Activated T-helper 17 cell treated with anti-CD3 and anti-CD28 coated beads, Interleukin-2, amount 50 U/mL, for 72 hours (primary cell): ENCODE data around the gene RALB. TPM values are rescaled to one million over a fixed set of nuclear protein-coding genes. Genes with fewer than 3 reads are reported as not detected.
"Not testable (repeated sequence)": the region's sequence is repeated elsewhere in the genome, so short reads cannot be mapped to it uniquely, and the experiment has no call there.

ENCODE experiments used
- ATAC-seq: fragments of 150-1000 bp; cut with Tn5 transposase; replicated peaks from 2 replicates; pipeline ENCODE4 v1.10.0; 2021; ENCODE audit warnings: mild to moderate bottlenecking, moderate library complexity
- H3K27ac Mint-ChIP-seq: one replicate; pipeline ENCODE4 v1.8.0; 2022; ENCODE audit warnings: mixed read lengths
- H3K27me3 Mint-ChIP-seq: one replicate; pipeline ENCODE4 v1.8.0; 2022; ENCODE audit warnings: mixed read lengths
- H3K36me3 Mint-ChIP-seq: one replicate; pipeline ENCODE4 v1.8.0; 2022; ENCODE audit warnings: low read depth, mild to moderate bottlenecking, mixed read lengths
- H3K4me1 Mint-ChIP-seq: one replicate; pipeline ENCODE4 v1.8.0; 2022; ENCODE audit warnings: mixed read lengths
- H3K4me3 Mint-ChIP-seq: one replicate; pipeline ENCODE4 v1.8.0; 2022; ENCODE audit warnings: mild to moderate bottlenecking, mixed read lengths
- H3K9me3 Mint-ChIP-seq: one replicate; pipeline ENCODE4 v1.8.0; 2022; ENCODE audit warnings: mixed read lengths
- total RNA-seq, 2 donors: library from RNA; stranded (reverse); gene quantifications; one replicate each; pipeline ENCODE4 v1.2.3, GENCODE V29; 2022

RALB gene
- total RNA-seq, 2 donors from 2014 or later: 77.4 to 91.9 TPM

DNA sequence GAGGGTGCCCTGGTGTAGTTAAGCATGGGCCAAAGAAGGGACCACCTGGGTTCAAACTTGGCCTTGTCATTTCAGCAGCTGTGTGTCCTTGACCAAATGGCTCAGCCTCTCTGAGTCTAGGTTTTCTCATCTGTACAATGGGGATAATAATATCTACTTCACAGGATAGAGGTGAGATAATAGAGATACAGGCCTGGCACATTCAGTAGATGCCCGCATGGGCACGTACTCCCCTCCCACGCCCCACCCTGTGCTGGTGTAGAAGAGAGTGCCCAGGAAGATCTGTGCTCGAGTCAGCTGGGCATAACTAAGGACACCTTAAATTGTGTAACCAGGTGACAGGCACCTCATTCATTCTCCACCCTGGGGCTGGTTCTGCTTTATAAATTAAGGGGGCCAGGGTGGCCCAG lies 21.1 kb upstream of the RALB start:
- H3K4me1 Mint-ChIP-seq: peaks cover 24% of the 10 kb centered on the region
- H3K27ac Mint-ChIP-seq: peak overlapping the region; percentile 93
- no peaks in the 10 kb centered on the region for H3K27me3 Mint-ChIP-seq
- H3K9me3 Mint-ChIP-seq: no peaks in the 10 kb centered on the region
- peaks cover 27% of the 10 kb centered on the region for H3K36me3 Mint-ChIP-seq
- peak overlapping the region; percentile 85 for H3K4me3 Mint-ChIP-seq
- ATAC-seq: peak; percentile 47

GRCh38 chr2:120231974-120232635 lies 20.5 kb upstream of the RALB start:
- Mint-ChIP-seq H3K4me3 (peak overlapping the region; percentile 85), H3K9me3 (no peaks in the 10 kb centered on the region), H3K36me3 (peaks cover 27% of the 10 kb centered on the region), H3K27me3 (no peaks in the 10 kb centered on the region), H3K27ac (peak overlapping the region; percentile 93), H3K4me1 (peaks cover 23% of the 10 kb centered on the region)
- ATAC-seq: peak; percentile 88

- no peak for ATAC-seq
- Mint-ChIP-seq H3K4me3 (peak overlapping the region; percentile 85), H3K4me1 (peaks cover 18% of the 10 kb centered on the region), H3K27ac (peak overlapping the region; percentile 93), H3K27me3 (no peaks in the 10 kb centered on the region), H3K36me3 (peaks cover 25% of the 10 kb centered on the region), H3K9me3 (no peaks in the 10 kb centered on the region)
These were observed 19.4 kb upstream of the RALB start for GRCh38 chr2:120233292-120233691.

DNA sequence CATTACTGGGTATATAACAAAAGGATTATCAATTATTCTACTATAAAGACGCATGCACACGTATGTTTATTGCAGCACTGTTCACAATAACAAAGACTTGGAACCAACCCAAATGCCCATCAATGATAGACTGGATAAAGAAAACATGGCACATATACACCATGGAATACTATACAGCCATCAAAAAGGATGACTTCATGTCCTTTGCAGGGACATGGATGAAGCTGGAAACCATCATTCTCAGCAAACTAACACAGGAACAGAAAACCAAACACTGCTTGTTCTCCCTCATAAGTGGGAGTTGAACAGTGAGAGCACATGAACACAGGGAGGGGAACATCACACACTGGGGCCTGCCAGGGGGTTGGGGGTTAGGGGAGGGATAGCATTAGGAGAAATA lies 17.5 kb upstream of the RALB start:
- H3K9me3 Mint-ChIP-seq, H3K27me3 Mint-ChIP-seq: not testable (repeated sequence)

GRCh38 chr2:120235681-120236080 lies 17.0 kb upstream of the RALB start:
- no peak for ATAC-seq
- Mint-ChIP-seq H3K27me3 (no peaks in the 10 kb centered on the region), H3K27ac (no peak overlapping the region), H3K36me3 (peaks cover 10% of the 10 kb centered on the region), H3K9me3 (no peaks in the 10 kb centered on the region), H3K4me1 (peaks cover 11% of the 10 kb centered on the region), H3K4me3 (no peak overlapping the region)

More for the DNA sequence above, 17.5 kb upstream of the RALB start:
- ATAC-seq, H3K4me3 Mint-ChIP-seq, H3K27ac Mint-ChIP-seq: not testable (repeated sequence)
- Mint-ChIP-seq H3K4me1 (peaks cover 11% of the 10 kb centered on the region), H3K36me3 (peaks cover 12% of the 10 kb centered on the region)

GRCh38 chr2:120236316-120236715 lies 16.3 kb upstream of the RALB start:
- Mint-ChIP-seq H3K4me1 (peaks cover 6% of the 10 kb centered on the region), H3K27ac (no peak overlapping the region), H3K27me3 (no peaks in the 10 kb centered on the region), H3K9me3 (no peaks in the 10 kb centered on the region), H3K36me3 (peaks cover 4% of the 10 kb centered on the region), H3K4me3 (no peak overlapping the region)
- ATAC-seq: no peak

- no peaks in the 10 kb centered on the region for H3K9me3 Mint-ChIP-seq
- no peak overlapping the region for H3K27ac Mint-ChIP-seq
- H3K27me3 Mint-ChIP-seq: no peaks in the 10 kb centered on the region
- no peak for ATAC-seq
- H3K4me3 Mint-ChIP-seq: no peak overlapping the region
- peaks cover 6% of the 10 kb centered on the region for H3K4me1 Mint-ChIP-seq
- no peaks in the 10 kb centered on the region for H3K36me3 Mint-ChIP-seq
These were observed 15.9 kb upstream of the RALB start for GRCh38 chr2:120236791-120237190.

GRCh38 chr2:120237491-120237902 lies 15.2 kb upstream of the RALB start:
- Mint-ChIP-seq H3K4me3 (no peak overlapping the region), H3K4me1 (peaks cover 6% of the 10 kb centered on the region), H3K9me3 (no peaks in the 10 kb centered on the region), H3K36me3 (no peaks in the 10 kb centered on the region), H3K27me3 (no peaks in the 10 kb centered on the region), H3K27ac (no peak overlapping the region)
- no peak for ATAC-seq

DNA sequence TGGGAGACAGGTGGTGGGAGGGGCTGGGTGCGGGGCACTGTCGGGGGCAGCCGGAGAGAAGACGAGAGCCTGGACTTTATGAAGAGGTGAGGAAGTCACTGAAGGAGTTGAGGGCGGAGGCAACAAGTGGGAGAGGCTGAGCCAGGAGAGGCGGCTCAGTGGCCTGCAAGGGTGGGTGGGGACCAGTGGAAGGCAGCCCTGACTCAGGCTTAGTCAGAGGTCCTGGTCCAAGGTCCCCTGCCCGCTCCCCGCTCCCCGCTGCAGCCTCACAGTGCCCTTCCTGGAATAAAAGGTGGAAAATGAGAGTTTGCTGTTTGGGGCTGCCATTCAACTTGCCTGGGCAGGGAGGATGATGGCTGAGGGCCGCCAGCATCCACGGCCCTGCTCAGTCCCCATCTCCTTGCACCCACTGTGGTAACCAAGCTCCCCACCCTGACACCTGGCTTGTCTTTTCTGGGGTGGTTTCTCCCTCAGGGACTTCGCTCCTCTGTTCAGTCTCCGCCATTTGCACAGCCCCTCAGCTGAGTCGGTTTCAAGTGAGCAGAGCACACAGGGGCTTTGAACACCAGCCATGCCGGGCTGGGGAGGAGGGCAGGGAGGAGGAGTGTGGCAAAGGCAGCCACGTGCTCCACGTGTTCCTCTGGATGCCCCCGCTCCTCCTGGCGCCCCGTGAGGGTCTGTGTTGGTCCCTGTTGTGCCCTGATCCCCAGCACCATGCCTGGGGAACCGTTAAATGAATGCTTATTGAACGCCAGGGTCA lies 13.7 kb upstream of the RALB start:
- Mint-ChIP-seq H3K4me1 (no peaks in the 10 kb centered on the region), H3K9me3 (peaks cover 3% of the 10 kb centered on the region), H3K36me3 (no peaks in the 10 kb centered on the region), H3K4me3 (no peak overlapping the region), H3K27ac (peak overlapping the region; percentile 6), H3K27me3 (no peaks in the 10 kb centered on the region)
- ATAC-seq: peak; percentile 24

DNA sequence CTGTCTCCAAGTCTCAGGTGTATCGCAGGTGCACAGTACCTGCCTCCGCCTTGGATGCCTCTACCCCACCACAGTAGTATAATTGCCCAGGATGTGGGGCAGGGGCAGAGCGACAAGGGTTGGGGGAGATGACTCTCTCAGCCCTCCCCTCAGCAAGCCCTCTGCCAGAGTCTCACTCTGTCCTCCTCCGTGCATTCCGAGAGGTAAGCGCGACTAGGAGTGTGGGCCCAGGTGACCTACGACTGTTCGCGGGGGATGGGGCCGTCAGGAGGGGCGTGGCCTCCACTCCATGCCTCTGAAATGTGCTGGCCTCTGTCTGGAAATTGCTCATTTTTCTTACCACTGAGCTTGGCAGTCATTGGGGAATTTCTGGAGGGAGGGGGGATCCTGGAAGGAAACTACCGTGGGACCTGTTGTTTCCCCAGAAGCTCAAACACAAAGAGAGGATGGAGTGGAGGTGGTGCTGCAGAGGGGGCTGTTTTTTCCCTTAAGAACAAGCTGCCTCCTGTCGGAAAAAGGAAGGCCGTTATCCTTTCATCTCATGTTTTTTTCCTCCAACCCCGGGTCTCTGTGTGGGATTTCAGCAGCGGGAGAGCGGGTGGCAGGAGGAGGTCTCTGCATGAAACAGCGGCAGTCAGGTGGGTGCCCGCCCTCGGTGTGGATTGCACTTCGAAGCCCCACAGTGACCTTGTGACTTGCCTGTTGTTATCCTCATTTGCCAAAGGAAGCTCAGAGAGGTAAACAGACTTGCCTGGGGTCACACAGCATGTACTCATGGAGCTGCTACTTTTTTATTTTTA lies 13.0 kb upstream of the RALB start:
- Mint-ChIP-seq H3K4me3 (no peak overlapping the region), H3K4me1 (no peaks in the 10 kb centered on the region), H3K27ac (no peak overlapping the region), H3K27me3 (no peaks in the 10 kb centered on the region), H3K9me3 (peaks cover 3% of the 10 kb centered on the region), H3K36me3 (no peaks in the 10 kb centered on the region)
- peak; percentile 55 for ATAC-seq

DNA sequence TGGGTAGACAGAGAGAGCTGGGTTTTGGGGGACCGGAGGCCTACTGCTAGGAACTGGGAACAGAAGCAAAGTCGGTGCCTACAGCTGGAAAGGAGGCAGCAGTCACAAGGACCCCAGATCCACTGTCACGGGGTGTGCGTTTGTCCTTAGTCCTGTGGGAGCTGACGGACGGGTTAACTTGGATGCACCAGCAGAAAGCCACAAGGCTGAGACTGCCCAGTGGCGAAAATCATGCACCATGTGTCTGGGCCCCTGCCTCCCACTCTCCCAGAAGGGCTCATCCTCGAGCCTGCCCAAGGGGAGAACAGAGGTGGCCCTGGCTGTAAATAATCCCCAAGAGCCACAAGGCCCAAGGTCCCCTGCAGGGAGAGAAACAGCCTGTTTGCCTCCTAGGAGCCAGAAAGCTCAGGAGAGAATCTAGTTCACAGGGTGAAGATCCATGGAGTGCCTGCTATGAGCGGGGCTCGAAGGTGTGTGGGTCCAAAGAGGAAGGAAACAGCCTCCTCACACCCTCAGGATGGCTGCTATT lies 11.7 kb upstream of the RALB start:
- no peak overlapping the region for H3K4me3 Mint-ChIP-seq

GRCh38 chr2:120241684-120242083 lies 11.0 kb upstream of the RALB start:
- peaks cover 4% of the 10 kb centered on the region for H3K27me3 Mint-ChIP-seq
- H3K4me3 Mint-ChIP-seq: no peak overlapping the region
- no peak overlapping the region for H3K27ac Mint-ChIP-seq
- no peaks in the 10 kb centered on the region for H3K36me3 Mint-ChIP-seq
- no peak for ATAC-seq
- H3K9me3 Mint-ChIP-seq: peaks cover 3% of the 10 kb centered on the region
- H3K4me1 Mint-ChIP-seq: no peaks in the 10 kb centered on the region

More for the DNA sequence above, 11.7 kb upstream of the RALB start:
- Mint-ChIP-seq H3K27ac (no peak overlapping the region), H3K4me1 (no peaks in the 10 kb centered on the region), H3K36me3 (no peaks in the 10 kb centered on the region), H3K9me3 (peaks cover 3% of the 10 kb centered on the region), H3K27me3 (no peaks in the 10 kb centered on the region)
- ATAC-seq: no peak

- Mint-ChIP-seq H3K27me3 (peaks cover 7% of the 10 kb centered on the region), H3K4me3 (no peak overlapping the region)
These were observed 9.4 kb upstream of the RALB start for GRCh38 chr2:120243211-120243610.

GRCh38 chr2:120243875-120244553 lies 8.6 kb upstream of the RALB start:
- H3K27me3 Mint-ChIP-seq: peaks cover 11% of the 10 kb centered on the region
- H3K4me3 Mint-ChIP-seq: no peak overlapping the region
- H3K4me1 Mint-ChIP-seq: no peaks in the 10 kb centered on the region
- ATAC-seq: no peak
- H3K27ac Mint-ChIP-seq: no peak overlapping the region
- peaks cover 3% of the 10 kb centered on the region for H3K9me3 Mint-ChIP-seq
- H3K36me3 Mint-ChIP-seq: no peaks in the 10 kb centered on the region

More at GRCh38 chr2:120243211-120243610, 9.4 kb upstream of the RALB start:
- ATAC-seq: no peak
- Mint-ChIP-seq H3K36me3 (no peaks in the 10 kb centered on the region), H3K27ac (no peak overlapping the region), H3K9me3 (peaks cover 3% of the 10 kb centered on the region), H3K4me1 (no peaks in the 10 kb centered on the region)
